TTC549 (cell line): ENCODE results near the gene PDHX.

Experiments
- FAIRE-seq: peaks from 2 replicates; lab custom pipeline; 2012; peaks lifted over from hg19 to GRCh38; lab: Jason Lieb, UNC

PDHX gene

GRCh38 chr11:34994854-34995253, 78.4 kb downstream of the PDHX start:
- FAIRE-seq = no peak

- FAIRE-seq = no peak
These were observed 80.5 kb downstream of the PDHX start for GRCh38 chr11:34996958-34997357.

DNA sequence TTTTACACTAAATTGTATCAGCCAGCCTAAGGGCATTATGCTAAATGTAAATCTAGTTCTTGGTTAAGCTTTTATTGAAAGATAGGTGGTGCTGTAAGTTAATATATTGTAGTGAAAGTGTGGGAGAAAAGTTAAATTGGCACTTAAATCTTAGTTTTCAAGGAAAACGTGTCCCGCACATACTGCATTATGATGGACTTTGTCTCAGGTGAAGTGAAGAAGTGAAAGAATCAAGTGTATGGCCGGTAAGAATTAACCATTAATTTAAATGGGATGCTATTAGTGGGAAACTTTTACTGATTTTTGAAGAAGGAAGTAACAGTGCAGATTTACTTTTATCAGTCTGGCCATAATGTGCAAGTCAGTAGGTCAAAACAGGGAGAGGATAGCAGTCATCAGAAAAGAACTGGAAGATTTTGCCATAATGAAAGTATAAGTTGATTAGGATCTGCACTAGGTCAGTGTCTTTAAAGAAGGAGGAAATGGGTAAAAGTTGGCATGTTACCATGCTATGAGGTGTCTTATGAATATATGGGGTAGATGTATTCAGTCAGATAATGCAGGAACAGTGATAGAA, 81.6 kb downstream of the PDHX start:
- no peak for FAIRE-seq

DNA sequence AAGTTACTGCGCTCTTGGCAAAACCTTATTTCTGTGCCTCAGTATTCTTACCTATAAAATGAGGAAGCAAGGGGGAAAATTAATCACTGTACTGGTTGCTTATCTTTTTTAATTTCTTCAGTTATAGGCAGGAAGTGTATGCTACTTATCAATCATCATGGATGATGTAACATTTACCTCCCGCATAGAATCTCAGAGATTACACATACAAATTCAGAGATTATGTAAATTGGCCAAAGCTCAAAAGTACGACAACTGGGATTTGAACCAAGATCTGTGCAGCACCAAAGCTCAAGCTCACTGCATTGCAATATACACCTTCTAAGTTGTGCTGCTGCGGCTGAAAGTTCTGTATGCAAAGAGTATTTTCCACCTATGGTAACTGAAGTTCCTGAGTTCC, 83.0 kb downstream of the PDHX start:
- FAIRE-seq = no peak

DNA sequence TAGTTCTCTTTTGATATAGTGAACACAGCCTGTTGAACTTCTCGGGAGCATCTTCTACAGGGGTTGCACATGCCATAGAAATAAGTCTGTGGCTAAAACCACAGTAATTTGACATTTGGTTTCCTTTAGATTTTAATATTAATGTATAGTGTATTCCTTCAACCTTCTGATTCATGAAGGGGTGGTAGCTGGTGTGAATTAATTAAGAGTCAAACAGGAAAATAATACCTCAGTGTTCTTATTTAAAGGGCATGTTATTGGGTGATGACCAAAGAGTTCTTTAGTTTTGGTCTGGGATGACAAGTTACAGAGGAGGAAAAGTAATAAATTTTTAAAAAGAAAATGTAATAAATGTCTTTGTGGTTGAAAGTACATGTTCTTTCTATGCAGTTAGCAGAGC, 86.8 kb downstream of the PDHX start:
- FAIRE-seq = no peak

DNA sequence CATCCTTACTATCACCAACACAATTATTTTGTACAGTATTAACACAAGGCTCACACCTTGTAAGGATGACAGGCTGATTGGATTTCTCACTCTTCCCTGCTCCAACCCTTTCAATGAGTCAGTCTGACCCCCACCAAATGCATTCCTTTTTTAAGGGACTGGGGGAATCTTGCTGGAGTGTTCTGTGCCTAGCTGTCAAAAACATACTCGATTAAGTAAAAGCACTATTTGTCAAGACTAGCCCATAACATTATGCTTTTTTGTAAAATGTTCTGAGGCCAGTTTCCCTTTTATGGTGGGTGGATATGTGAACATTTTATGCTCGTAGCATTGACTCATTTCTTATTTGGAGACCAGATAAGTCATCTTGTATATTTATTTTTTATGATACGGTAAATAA, 87.2 kb downstream of the PDHX start:
- FAIRE-seq = no peak

GRCh38 chr11:35005141-35005780, 88.8 kb downstream of the PDHX start:
- FAIRE-seq = no peak

DNA sequence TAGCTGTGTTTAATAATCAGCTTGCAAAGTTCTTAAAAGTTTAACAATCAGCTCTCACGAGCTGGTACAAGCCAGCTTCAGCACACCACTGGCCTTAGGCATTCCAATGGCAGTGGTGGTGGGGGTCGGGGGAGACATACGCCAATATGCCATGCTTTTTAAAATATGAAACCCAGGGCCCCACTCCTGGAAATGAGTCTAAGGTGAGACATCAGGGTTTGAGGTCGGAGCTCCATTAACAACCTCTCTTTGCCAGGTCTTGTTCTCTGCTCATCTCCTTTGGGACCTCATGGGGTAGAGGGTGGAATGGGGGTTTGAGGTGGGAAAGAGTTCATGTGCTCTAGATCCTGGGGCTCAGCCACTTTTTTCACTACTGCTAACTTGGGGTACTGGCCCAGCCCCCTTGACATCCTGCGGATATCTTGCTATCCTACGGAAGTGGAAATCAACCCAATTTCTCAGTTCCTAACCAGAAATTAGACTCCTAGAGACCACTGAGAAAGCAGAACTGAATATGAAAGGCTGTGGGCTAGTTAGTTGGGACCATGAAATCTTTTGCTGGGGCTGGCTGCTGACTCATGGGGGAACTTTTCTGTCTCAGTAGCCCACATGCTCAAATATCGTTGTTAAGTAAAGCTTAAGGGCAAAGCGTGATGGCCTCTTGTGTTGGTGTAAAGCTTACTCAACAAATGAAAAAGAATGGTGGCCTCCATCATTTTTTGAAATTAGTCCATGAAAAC, 90.1 kb downstream of the PDHX start:
- FAIRE-seq = no peak

DNA sequence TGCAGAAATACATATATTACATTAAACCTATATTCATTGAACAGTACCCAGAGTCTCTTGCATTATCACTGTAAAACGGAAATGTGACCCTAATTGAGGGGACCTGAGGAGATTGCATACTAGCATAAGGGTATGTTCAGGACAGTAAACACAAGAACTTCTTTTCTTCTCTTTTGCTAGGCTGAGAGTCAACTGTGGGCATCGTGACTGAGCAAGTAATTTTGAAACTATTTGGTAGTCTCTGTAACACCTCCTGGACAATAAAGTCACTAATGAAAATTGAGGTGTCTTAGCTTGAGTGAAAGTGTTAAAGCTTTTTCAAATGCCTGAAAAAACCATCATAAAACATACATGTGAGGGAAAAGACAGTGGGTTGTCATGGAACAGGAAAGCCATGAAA, 90.9 kb downstream of the PDHX start:
- no peak for FAIRE-seq

DNA sequence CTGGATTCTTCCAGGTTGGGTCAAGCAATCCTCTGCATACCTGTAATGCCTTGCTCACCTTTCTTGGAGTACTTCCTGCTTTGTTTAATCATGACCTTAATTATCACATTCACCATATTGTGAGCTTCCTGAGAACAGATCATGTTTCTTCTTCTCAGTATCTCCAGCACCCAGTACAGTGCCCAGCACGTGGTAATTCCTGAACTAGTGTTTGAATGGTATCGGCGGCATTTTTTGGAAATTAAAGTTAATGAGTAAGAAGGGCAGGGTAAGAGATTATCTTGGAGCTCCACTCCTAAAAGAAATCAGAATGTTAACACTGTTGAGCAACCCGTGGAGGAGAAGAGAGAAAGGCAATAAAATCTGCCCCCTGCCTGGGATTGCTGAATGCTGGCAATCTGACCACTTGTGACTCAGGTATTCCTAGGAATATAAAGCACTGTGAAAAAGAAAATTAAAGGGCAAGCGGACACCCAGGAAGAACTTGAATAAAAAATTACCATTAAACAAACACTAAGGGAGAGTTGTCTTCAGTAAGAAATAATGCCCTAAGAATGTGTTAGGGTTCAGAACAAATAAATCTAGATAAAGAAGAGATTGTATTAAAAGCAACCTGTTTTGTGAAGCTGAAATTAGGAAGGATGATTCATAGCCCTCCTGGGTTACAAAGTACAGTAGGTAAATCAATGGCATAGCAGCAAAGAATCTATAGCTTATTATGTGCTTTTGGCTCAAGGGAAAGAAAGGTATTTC, 92.9 kb downstream of the PDHX start:
- FAIRE-seq = no peak

- FAIRE-seq = no peak
These were observed 93.5 kb downstream of the PDHX start for GRCh38 chr11:35009944-35010342.

- no peak for FAIRE-seq
These were observed 94.2 kb downstream of the PDHX start for GRCh38 chr11:35010654-35011053.

DNA sequence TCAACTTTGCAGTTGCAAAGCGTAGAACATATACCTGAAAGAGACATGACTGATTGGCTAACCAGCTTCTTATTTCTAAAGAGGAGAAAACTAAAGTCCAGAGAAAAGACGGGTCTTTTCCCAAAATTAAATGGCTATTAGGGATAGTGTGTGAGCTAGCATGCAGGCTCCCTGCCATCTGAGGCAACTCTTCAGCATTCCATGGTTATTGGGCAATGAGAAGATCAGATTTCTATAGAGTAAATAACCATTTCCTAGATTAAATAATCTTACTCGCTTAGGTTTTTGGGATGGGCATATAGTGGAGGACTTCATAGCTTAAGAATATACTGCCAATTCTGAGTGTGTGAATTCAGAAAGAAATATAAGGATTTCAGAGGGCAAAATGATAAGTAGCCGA, 95.0 kb downstream of the PDHX start:
- no peak for FAIRE-seq

- FAIRE-seq = no peak
These were observed 95.5 kb downstream of the PDHX start for GRCh38 chr11:35011944-35012343.

- no peak for FAIRE-seq
These were observed 96.2 kb downstream of the PDHX start for GRCh38 chr11:35012467-35013191.

DNA sequence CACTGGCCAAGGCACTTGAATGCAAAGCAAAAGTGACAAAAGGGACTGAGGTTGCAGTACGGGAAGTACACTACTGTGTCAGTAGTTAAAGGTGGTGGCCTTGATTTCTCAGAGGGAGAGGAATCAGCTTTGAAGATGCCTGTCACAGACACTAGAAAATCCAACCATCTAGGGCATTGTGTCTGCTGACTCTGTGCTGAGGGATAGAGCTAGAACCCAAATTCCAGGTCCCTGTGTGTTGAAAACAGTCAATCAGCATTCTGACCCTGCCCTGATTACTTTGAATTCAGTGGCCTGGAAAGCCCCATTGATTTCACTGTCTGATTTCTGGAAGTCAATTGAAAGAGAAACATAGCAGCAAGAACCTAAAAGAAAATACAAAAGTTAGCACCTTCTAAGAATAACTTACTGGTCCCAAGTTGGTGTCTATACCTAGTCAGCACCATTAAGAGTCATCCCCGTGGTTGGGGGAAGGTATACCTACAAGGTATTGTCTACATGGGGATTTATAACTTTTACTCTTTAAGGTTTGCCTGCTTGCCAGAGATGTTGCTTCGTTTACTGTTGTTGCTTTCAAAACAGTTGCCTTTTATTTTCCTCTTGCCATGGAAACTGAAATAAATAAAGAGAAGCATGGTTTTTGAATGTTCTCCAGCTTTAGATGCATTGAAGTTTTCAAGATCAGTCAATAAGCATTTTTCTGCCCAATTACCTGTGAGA, 97.3 kb downstream of the PDHX start:
- FAIRE-seq = no peak

- FAIRE-seq = no peak
These were observed 97.9 kb downstream of the PDHX start for GRCh38 chr11:35014346-35014745.

GRCh38 chr11:35015621-35016387, 99.4 kb downstream of the PDHX start:
- no peak for FAIRE-seq

- FAIRE-seq = no peak
These were observed 100.5 kb downstream of the PDHX start for GRCh38 chr11:35016916-35017315.

GRCh38 chr11:35017528-35018342, 101.3 kb downstream of the PDHX start:
- FAIRE-seq = no peak
